Transverse colon (tissue), 4 donors: ENCODE data around the gene AIFM1. TPM values are rescaled to one million over a fixed set of nuclear protein-coding genes. Genes with fewer than 3 reads are reported as not detected.

Experiments
- DNase-seq: peaks from one replicate; pipeline ENCODE4 v3.0.0-alpha.2; 2019
- H3K27ac ChIP-seq, 4 donors: fragments of 200-600 bp; sonication (generic); 2 replicates each; pipeline ENCODE4 v1.5.1; 2016 to 2018; ENCODE audit warnings: inconsistent platforms in 4 of 4
- H3K27me3 ChIP-seq: fragments of 200-600 bp; sonication (generic); 2 replicates; pipeline ENCODE4 v1.5.1; 2017; ENCODE audit warnings: inconsistent platforms
- H3K36me3 ChIP-seq, 4 donors: fragments of 200-600 bp; sonication (generic); 2 replicates each; pipeline ENCODE4 v1.5.1; 2017 to 2019; ENCODE audit warnings: inconsistent platforms in 4 of 4
- H3K4me1 ChIP-seq, 4 donors: fragments of 200-600 bp; sonication (generic); 2 replicates each; pipeline ENCODE4 v1.5.1; 2017 to 2020; ENCODE audit warnings: inconsistent platforms in 4 of 4
- H3K4me3 ChIP-seq, 4 donors: fragments of 200-600 bp; sonication (generic); 1 replicate in 1 of 4; 2 replicates in 3 of 4; pipeline versions ENCODE4 v1.5.1 to v1.6.1; 2017 to 2019; ENCODE audit warnings: inconsistent platforms in 4 of 4
- H3K9me3 ChIP-seq, 2 donors: fragments of 200-600 bp; sonication (generic); 2 replicates each; pipeline ENCODE4 v1.5.1; 2017 to 2019; ENCODE audit warnings: inconsistent platforms in 2 of 2
- CTCF ChIP-seq, 5 experiments: fragments of 200-600 bp in 3 of 5; fragments of 450-650 bp in 2 of 5; sonication (generic) in 3 of 5; IDR thresholded peaks; 1 replicate in 2 of 5; 2 replicates in 3 of 5; pipeline ENCODE4 v1.5.1; 2016 to 2017; ENCODE audit warnings: antibody characterized with exemption in 5 of 5, inconsistent platforms in 3 of 5, mild to moderate bottlenecking in 2 of 5, moderate library complexity in 1 of 5
- EP300 ChIP-seq: sonication (generic); formaldehyde crosslinking; IDR thresholded peaks from one replicate; pipeline ENCODE4 v1.6.1; 2017; ENCODE audit warnings: antibody characterized with exemption, low read depth
- POLR2A ChIP-seq: fragments of 450-650 bp; IDR thresholded peaks from one replicate; pipeline ENCODE4 v1.6.1; 2016; ENCODE audit warnings: antibody characterized with exemption, mild to moderate bottlenecking, moderate library complexity
- POLR2AphosphoS5 ChIP-seq, 3 donors: sonication (generic); formaldehyde crosslinking; IDR thresholded peaks; one replicate each; pipeline ENCODE4 v1.6.1; 2016; ENCODE audit warnings: antibody characterized with exemption in 3 of 3
- WGBS, 2 donors: methylation state at CpG; one replicate each; pipeline ENCODE4 v1.1.5; 2018; ENCODE audit warnings: low coverage in 1 of 2; 5-methylcytosine and 5-hydroxymethylcytosine counted together
- in situ Hi-C, 4 donors: fragments of 200-750 bp; cut with MboI; loops; one replicate each; pipeline versions ENCODE4 v1.15.0 to v1.15.1; 2017; ENCODE audit warnings: low sequenced_read_pairs in 3 of 4, low pct_ligation_motif_present in 1 of 4, low pct_unique_long_range_greater_than_20kb in 1 of 4
- intact Hi-C: fragments of 100-400 bp; cut with DNase I; formaldehyde crosslinking; loops from one replicate; pipeline ENCODE4 v1.15.1; 2023; ENCODE audit warnings: low total_unique reads
- total RNA-seq, 4 donors: library from RNA; depleted of rRNA; stranded (reverse); fragments of >200 nt; gene quantifications; one replicate each; pipeline ENCODE4 v1.1.0, GENCODE V29; 2016

Gene AIFM1
- total RNA-seq, 4 donors from 2014 or later, result 5.6 to 39.5 (median 28.1) TPM

- peak overlapping the region in 2 of 4 donors; percentile 18 to 81 for H3K27ac ChIP-seq
- in situ Hi-C loops (loop anchor here in 1 of 4 donors (25.0 kb wide), 1 partner anchor 93 kb away; no protein-coding TSS in a partner anchor), intact Hi-C loops (no loop called here)
- TF ChIP-seq EP300 (no peak), CTCF (IDR thresholded peaks at IDR 0.05) (no peak), POLR2AphosphoS5 (IDR thresholded peaks at IDR 0.05) (no peak), POLR2A (no peak)
- 72% methylated on average over 8 of the region's 8 CpGs; no CpG with 5 or more reads in 1 of the 2 donors for WGBS, 2 donors
- H3K36me3 ChIP-seq, result no peaks in the 10 kb centered on the region
- H3K27me3 ChIP-seq, result no peaks in the 10 kb centered on the region
- peaks cover 6 to 62% (median 29%) of the 10 kb centered on the region in 4 donors for H3K4me1 ChIP-seq
- DNase-seq, result no peak
- no peak overlapping the region for H3K4me3 ChIP-seq
- H3K9me3 ChIP-seq, result no peaks in the 10 kb centered on the region
Observed at GRCh38 chrX:130094696-130095095, 70.9 kb downstream of the AIFM1 start.

- no peak for TF ChIP-seq CTCF (IDR thresholded peaks at IDR 0.05)
- H3K9me3 ChIP-seq, result no peaks in the 10 kb centered on the region
- H3K4me1 ChIP-seq, result peaks cover 0 to 47% (median 19%) of the 10 kb centered on the region in 4 donors
- in situ Hi-C loops (loop anchor here in 1 of 4 donors (25.0 kb wide), 1 partner anchor 94 kb away; no protein-coding TSS in a partner anchor), intact Hi-C loops (no loop called here)
- no peaks in the 10 kb centered on the region for H3K27me3 ChIP-seq
- no peak overlapping the region for H3K4me3 ChIP-seq
- WGBS, 2 donors, result 69% methylated on average over 2 of the region's 2 CpGs; no CpG with 5 or more reads in 1 of the 2 donors
- no peaks in the 10 kb centered on the region for H3K36me3 ChIP-seq
- DNase-seq, result no peak
- peak overlapping the region in 3 of 4 donors; percentile 72 to 81 (median 73) for H3K27ac ChIP-seq
Observed at GRCh38 chrX:130093271-130093670, 72.4 kb downstream of the AIFM1 start.

- WGBS, 2 donors, result 47% methylated on average over 10 of the region's 10 CpGs; no CpG with 5 or more reads in 1 of the 2 donors
- peak; percentile 83 for DNase-seq
- intact Hi-C loops, result no loop called here
- peak overlapping the region in 1 of 4 donors; percentile 21 for H3K4me3 ChIP-seq
- TF ChIP-seq EP300, result no peak
- peak; percentile 23 for TF ChIP-seq POLR2A
- TF ChIP-seq CTCF (IDR thresholded peaks at IDR 0.05), result peak in 2 of 5 experiments; percentile 3 to 22
- TF ChIP-seq POLR2AphosphoS5 (IDR thresholded peaks at IDR 0.05), result peak in 1 of 3 donors; percentile 22
- in situ Hi-C loops, result loop anchor here in 1 of 4 donors (25.0 kb wide), 1 partner anchor 95 kb away; no protein-coding TSS in a partner anchor
- peaks cover 0 to 44% (median 14%) of the 10 kb centered on the region in 4 donors for H3K4me1 ChIP-seq
- peak overlapping the region; percentile 68 to 81 (median 72) for H3K27ac ChIP-seq
- no peaks in the 10 kb centered on the region for H3K9me3 ChIP-seq
- H3K27me3 ChIP-seq, result no peaks in the 10 kb centered on the region
- no peaks in the 10 kb centered on the region for H3K36me3 ChIP-seq
Observed at GRCh38 chrX:130091980-130092522, 73.6 kb downstream of the AIFM1 start.

GRCh38 chrX:130090364-130090763 lies 75.3 kb downstream of the AIFM1 start:
- 78% methylated on average over 3 of the region's 3 CpGs; no CpG with 5 or more reads in 1 of the 2 donors for WGBS, 2 donors
- DNase-seq, result no peak
- Histone ChIP-seq H3K27ac (no peak overlapping the region), H3K27me3 (no peaks in the 10 kb centered on the region), H3K4me3 (no peak overlapping the region), H3K4me1 (peaks cover 0 to 49% (median 13%) of the 10 kb centered on the region in 4 donors), H3K36me3 (no peaks in the 10 kb centered on the region), H3K9me3 (no peaks in the 10 kb centered on the region)
- TF ChIP-seq POLR2AphosphoS5 (IDR thresholded peaks at IDR 0.05) (no peak), CTCF (IDR thresholded peaks at IDR 0.05) (no peak), EP300 (no peak), POLR2A (no peak)
- intact Hi-C loops, result no loop called here
- in situ Hi-C loops, result loop anchor here in 1 of 4 donors (25.0 kb wide), 1 partner anchor 97 kb away; no protein-coding TSS in a partner anchor
